ENCODE measurements around the gene AUTS2.

AUTS2 gene

DNA sequence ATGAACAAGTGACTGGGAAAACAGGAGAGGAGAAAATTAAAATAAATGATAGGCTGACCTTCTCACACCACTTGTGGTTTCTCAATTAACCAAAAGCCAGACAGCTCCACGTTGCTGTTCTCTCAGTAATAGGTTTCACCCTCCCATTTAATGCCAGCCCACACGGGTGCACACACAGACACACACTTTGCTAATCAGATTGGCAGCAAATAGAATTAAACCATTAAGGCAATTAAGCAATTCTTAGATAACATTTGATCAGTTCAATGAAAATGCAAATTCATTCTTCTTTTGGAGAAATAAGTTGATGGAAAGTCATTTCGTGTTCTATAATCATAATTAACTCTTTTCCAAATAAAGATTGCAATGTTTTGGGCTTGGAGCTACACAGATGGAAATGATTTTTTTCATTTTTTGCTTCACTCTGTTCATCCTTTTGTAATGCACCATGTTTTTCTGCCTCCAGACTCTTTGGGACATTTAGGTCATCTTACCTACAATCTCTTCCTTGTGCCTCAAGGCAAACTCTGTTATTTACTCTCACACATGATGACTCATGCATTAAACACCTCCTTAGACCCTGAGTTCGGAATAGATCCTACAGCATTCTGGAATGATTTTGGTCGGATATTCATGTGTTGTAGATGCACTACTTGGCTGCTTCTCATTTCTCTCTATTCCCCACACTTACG, 700.7 kb downstream of the AUTS2 start:
- no peak for DNase-seq

DNA sequence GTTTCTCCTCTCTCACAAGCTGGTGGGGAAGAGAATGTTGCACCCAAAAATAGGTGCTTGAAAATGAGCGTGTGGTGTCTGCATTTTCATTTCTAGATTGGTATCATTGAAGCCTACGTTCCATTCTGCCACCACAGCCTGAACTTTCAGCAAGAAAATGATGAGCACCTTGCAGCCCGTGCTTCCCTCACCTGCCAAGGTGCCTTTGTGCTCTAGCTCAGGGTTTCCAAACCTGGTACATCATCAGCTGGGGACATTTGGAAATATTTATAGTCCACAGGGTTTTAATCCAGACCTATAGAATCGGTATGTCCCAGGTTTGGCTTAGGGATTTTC, 701.2 kb downstream of the AUTS2 start:
- no peak for DNase-seq

DNA sequence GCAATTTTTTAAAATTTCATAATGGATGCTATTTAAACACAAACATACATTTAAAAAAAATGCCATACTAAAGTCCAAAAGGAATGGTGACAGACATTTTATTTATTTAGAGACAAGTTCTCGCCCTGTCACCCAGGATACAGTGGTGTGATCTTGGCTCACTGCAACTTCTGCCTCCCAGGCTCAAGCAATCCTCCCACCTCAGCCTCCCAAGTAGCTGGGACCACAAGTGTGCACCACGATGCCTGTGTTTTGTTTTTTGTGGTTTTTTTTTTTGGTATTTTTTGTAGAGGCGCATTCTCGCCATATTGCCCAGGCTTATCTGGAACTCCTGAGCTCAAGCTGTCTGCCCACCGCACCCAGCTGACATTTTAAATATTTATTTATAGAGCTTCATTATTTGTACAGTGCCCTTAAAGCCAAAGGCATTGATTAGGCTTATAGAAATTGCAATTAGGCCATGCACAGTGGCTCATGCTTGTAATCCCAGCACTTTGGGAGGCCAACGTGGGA, 703.5 kb downstream of the AUTS2 start:
- no peak for DNase-seq

DNA sequence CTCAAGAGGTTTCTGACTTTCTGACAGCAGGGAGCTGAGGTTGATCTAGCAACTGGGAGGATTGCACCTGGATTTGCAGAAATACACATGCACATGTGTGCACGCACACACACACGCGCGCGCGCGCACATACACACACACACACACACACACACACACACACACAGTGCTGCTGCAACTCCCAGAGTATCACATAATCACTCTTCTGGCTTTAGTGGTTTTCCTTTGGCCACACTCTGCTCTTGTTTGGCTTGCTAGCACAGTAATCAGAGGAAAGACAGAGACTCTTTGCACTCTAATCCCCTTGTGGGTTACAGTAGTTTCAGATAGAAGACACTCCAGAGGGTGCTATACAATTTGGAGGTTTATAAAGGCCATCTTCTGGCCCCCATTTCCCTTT, 705.0 kb downstream of the AUTS2 start:
- DNase-seq = no peak

DNA sequence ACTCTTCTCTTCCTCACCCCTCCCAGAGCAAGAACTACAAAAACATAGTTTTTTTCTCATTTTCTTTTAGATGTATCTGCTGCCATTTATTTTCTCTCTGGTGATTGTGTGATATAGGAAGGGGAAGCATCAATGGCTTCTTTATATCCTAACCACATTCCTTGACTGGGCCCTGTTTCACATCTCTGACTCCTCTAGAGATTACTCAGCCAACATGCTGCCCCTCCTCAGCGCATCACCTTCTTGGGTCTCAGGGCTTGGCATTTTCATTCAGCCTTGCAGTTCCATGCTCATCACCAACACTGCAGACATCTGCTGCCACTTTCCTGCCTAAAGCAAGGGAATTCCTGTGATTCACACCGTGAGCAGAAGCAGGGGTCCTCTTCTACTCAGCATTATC, 705.5 kb downstream of the AUTS2 start:
- DNase-seq = no peak

DNA sequence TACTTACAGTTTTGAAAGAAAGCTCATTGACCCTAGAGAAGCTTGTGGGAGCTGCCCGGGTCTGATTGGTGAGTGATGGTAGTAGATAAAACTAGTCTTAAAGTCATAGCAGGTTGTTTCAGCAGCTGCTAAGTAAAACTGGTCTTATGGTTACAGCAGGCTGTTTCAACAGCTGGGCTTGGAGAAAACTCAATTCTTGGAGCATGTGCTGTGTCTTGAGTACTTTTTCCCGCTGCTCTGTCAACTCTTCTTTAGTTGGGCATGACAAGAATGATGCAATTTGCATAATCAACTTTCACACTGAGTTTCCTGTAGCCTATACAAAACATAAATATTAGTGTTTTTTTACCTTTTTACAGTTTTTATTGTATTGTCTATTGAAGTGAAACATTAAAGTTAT, 707.9 kb downstream of the AUTS2 start:
- DNase-seq = no peak

DNA sequence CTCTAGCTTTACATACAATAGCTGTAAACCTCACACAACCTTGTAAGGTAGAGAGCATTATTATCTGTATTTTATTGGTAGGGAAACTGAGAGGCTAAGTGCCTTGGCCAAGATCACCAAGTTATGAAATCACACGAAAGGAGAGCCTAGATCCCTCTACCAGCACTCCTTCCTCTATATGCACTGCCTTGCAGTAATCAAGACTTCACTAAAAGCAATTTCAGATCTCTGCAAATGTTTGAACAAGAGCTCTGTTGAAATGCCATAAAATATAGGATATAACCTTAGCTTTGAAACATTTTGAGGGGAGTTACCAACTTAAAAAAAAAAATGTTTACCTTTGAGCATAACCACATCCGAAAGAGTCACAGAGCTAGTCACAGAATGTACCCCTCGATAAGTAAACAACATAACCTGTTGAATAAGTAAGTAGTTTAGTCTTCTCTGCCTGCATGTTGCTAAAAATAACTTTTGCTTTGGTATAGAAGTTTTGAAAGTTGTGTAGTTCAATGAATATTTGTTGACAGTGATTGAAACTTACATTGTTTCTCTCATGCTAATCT, 709.4 kb downstream of the AUTS2 start:
- no peak for DNase-seq

DNA sequence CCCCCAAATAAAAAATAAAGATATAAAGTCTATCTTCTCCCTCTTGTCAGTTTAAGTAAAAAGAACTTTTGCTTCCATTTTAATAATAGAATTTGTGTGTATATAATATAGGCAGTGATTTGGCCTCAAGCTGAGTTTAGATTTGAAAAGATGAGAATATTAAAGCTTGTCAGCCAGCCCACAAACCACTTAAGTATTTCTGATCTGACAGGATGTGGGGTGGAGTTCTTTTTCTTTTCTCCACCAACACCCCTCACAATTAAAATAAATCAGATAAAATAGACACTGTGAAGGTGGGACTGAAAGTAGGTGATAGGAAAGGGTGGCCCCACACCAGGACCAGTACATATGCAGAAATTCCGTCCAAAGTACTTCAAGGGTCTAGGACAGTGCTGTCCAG, 714.1 kb downstream of the AUTS2 start:
- DNase-seq = no peak

GRCh38 chr7:70313271-70313670, 715.0 kb downstream of the AUTS2 start:
- no peak for DNase-seq

- DNase-seq = no peak
Measured at GRCh38 chr7:70313687-70314086, 715.4 kb downstream of the AUTS2 start.

- no peak for DNase-seq
Measured at GRCh38 chr7:70314221-70314620, 715.9 kb downstream of the AUTS2 start.

DNA sequence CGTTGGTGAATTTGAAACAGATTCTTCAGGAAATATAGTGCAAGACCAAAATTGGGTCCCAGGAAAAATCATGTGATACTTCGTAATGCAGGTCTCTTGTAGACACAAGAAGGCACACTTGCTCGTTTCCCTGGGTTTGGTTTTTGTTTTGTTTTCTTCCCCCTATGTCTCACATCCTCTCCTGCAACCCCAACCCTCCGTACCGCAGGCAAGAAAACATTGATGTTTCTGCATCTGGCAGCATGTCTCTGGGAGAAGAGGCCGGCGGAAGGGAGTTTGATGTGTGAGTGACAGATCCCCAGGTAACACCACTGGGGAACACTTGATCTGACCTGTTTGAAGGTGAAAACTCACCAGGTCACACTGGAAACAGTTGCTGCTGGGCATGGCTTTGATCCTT, 718.5 kb downstream of the AUTS2 start:
- no peak for DNase-seq

GRCh38 chr7:70317356-70317755, 719.1 kb downstream of the AUTS2 start:
- DNase-seq = no peak

DNA sequence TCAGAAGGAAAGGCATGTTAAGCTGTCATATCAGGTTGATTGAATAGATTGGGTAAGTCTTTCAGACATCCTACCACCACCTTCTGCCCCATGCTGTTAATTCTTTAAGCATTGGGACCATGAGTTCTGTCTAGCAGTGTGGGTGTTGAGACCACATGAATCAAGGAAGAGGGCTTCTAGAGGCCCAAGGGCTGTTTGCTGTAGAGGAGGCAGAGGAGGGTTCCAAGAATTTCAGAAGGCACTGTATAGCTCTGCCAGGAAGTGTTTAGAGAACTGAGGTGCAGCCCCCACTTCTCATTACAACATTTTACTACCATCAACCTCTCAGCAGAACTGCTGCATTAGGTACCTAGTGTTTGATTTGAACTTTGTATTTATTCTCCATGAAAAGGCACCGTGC, 720.2 kb downstream of the AUTS2 start:
- DNase-seq = no peak

DNA sequence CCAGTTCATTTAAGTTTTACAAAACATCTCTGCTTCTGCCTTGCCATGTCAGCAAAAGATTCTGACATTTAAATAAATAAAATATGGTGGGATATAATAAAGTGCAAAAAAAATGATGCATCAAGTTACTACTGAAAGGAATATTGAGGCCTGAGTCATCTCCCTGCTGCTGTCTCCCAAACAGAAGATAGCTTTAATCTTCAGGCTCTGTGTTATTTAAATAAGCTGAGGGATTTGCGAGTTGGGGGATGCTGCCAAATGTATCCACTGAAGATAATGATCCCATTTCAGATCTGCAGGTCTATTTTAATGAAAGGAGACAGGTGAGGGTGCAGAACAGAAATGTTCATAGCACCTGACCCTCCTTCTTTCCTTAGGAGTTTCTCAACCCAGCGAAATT, 720.8 kb downstream of the AUTS2 start:
- DNase-seq = no peak

GRCh38 chr7:70321016-70321590, 722.8 kb downstream of the AUTS2 start:
- no peak for DNase-seq

GRCh38 chr7:70322856-70323255, 724.6 kb downstream of the AUTS2 start:
- no peak for DNase-seq

DNA sequence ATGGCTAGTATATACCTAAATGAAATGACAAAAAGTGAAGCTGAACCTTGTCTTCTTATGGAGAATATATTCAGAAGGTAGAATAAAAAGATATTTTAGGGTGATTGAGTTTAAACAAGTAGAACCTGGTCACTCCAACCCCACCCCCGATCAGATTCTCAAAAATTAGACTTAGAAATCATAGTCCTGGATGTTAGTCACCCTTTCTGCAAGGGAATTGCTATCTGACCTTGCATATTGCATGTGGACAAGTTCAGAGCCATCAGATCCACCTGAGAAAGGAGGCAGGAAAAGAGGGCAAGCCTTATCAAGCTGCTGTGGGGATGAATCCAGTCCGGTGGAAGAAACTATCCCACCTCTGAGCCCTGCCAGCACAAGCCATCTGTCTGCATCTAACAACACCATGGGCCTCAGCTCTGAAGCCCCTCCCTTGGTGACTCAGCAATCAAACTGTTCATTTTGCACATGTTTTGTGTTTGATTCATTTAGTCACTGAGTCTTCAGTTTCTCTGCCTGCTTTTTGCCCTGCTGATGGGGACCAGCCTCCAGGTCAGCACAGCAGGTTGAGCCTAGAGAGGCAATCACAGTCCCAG, 727.3 kb downstream of the AUTS2 start:
- no peak for DNase-seq

DNA sequence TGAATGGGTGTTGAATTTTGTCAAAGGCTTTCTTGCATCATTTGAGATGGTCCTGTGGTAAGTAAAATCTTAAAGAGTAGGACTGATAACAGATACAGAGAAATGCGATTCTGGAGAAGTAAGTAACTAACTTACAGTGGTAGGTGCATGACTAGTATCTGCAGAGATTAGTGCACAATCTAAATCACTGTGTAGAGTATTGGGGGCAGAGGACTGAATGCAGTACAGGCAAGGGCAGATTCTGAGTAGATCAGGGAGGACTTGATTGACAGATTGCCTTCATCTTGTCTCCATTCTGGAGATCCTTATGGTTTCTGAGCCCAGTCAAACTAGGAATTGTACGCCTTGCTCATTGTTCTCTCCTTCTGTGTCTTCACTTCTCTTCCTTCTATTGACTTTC, 736.0 kb downstream of the AUTS2 start:
- DNase-seq = no peak

DNA sequence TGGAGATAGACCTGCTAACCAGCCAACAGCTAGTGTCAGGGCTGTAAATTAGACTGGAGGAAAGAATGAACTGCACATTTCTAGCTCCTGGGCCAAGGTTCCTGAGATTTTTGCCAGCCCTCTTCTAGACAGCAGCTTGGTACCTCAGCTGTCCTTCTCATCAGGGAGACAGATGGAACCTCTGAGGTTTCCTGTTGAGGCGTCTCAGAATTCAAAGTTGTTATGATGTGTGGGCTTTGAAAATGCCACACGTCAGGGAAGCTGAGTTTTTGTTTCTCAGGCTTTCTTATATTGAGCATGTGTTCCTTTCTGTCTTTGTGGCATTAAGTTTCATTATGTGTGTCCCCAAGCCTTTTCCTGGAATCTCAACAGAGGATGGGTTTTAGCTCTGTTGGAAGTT, 736.6 kb downstream of the AUTS2 start:
- no peak for DNase-seq

- DNase-seq = no peak
Measured at GRCh38 chr7:70336536-70336935, 738.3 kb downstream of the AUTS2 start.

DNA sequence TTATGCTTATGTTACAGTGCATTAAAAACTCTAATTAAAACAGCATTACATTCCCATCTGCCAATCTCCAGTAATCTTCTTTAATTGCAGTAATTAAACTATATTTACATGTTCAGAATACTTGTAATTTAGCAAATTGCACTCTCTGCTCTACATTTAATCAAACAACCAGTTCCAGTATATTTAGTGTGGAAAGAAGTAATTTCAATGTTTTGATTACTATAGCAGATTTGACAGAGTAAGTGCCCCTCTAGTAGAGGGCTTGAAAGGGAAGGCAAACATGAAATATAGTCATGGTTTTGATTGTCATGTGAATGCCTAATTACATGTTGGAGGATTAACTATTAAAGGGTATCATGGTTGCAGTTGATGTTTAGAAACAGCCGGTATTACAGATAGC, 739.7 kb downstream of the AUTS2 start:
- no peak for DNase-seq

- DNase-seq = no peak
Measured at GRCh38 chr7:70340236-70340635, 742.0 kb downstream of the AUTS2 start.

- no peak for DNase-seq
Measured at GRCh38 chr7:70341446-70341845, 743.2 kb downstream of the AUTS2 start.

Measured in stimulated activated CD4-positive, alpha-beta T cell treated with anti-CD3 and anti-CD28 coated beads, Interleukin-4, amount 100 ng/mL, for 24 hours (primary cell).